Natural killer cell (primary cell): Measurements from ENCODE around the gene FAAP100. TPM values are rescaled to one million over a fixed set of nuclear protein-coding genes. Genes with fewer than 3 reads are reported as not detected.

Source experiments
- ATAC-seq, 3 donors: fragments of 150-1000 bp in 2 of 3; fragments of 200-7000 bp in 1 of 3; cut with Tn5 transposase; 1 replicate in 1 of 3; 2 replicates in 2 of 3; pipeline ENCODE4 v1.10.0; 2021; ENCODE audit warnings: mild to moderate bottlenecking in 2 of 3, moderate library complexity in 2 of 3
- DNase-seq, 2 donors: peaks; one replicate each; pipeline versions ENCODE4 v3.0.0 to v3.0.0-alpha.2; 2013 to 2021; ENCODE audit warnings: mixed read lengths in 1 of 2
- H3K27ac ChIP-seq: one replicate; pipeline ENCODE4 v1.5.1; 2013; ENCODE audit warnings: mild to moderate bottlenecking, low read length
- H3K27me3 ChIP-seq: one replicate; pipeline ENCODE4 v1.6.1; 2013; ENCODE audit warnings: low read length; ENCODE audit not compliant: control insufficient read depth, insufficient read depth
- H3K36me3 ChIP-seq: one replicate; pipeline ENCODE4 v1.6.1; 2013; ENCODE audit warnings: low read length; ENCODE audit not compliant: control insufficient read depth, insufficient read depth
- H3K4me1 ChIP-seq: one replicate; pipeline ENCODE4 v1.6.1; 2013; ENCODE audit warnings: low read length; ENCODE audit not compliant: control insufficient read depth, insufficient read depth
- H3K4me3 ChIP-seq: one replicate; pipeline ENCODE4 v1.5.1; 2013; ENCODE audit warnings: low read length
- H3K9me3 ChIP-seq: one replicate; pipeline ENCODE4 v1.6.1; 2013; ENCODE audit warnings: low read length; ENCODE audit not compliant: control insufficient read depth, insufficient read depth
- H3K27ac Mint-ChIP-seq, 2 donors: one replicate each; pipeline ENCODE4 v1.8.0; 2022; ENCODE audit warnings: mild to moderate bottlenecking in 2 of 2, mixed read lengths in 2 of 2, moderate library complexity in 1 of 2
- H3K27me3 Mint-ChIP-seq, 2 donors: one replicate each; pipeline ENCODE4 v1.8.0; 2022; ENCODE audit warnings: low read depth in 2 of 2, mixed read lengths in 2 of 2
- H3K36me3 Mint-ChIP-seq: one replicate; pipeline ENCODE4 v1.8.0; 2022; ENCODE audit warnings: mixed read lengths
- H3K4me1 Mint-ChIP-seq, 2 donors: one replicate each; pipeline ENCODE4 v1.8.0; 2022; ENCODE audit warnings: mixed read lengths in 2 of 2
- H3K4me3 Mint-ChIP-seq: one replicate; pipeline ENCODE4 v1.8.0; 2022; ENCODE audit warnings: mild to moderate bottlenecking, moderate library complexity, mixed read lengths
- H3K9me3 Mint-ChIP-seq, 2 donors: one replicate each; pipeline ENCODE4 v1.8.0; 2022; ENCODE audit warnings: mixed read lengths in 2 of 2
- CTCF ChIP-seq: fragments of 200-600 bp; IDR thresholded peaks from one replicate; pipeline ENCODE4 v1.8.0; 2022; ENCODE audit warnings: antibody characterized with exemption
- WGBS: methylation state at CpG from one replicate; pipeline ENCODE4 v1.1.7; 2013; ENCODE audit warnings: missing lambda C conversion rate; ENCODE audit not compliant: insufficient coverage; 5-methylcytosine and 5-hydroxymethylcytosine counted together
- intact Hi-C: fragments of 100-400 bp; cut with micrococcal nuclease; formaldehyde crosslinking; loops from one replicate; pipeline ENCODE4 v1.14.2; 2022
- total RNA-seq, 4 donors: library from RNA; stranded (reverse); fragments of 120-200 nt in 1 of 4; gene quantifications; one replicate each; pipeline versions ENCODE4 v1.2.3 to v1.2.4, GENCODE V29; 2013 to 2022

The FAAP100 gene
- total RNA-seq, 3 donors from 2014 or later (not counting 1 experiment from before 2014, with no cell fraction given) = 31.8 to 34.5 (median 33.1) TPM

DNA sequence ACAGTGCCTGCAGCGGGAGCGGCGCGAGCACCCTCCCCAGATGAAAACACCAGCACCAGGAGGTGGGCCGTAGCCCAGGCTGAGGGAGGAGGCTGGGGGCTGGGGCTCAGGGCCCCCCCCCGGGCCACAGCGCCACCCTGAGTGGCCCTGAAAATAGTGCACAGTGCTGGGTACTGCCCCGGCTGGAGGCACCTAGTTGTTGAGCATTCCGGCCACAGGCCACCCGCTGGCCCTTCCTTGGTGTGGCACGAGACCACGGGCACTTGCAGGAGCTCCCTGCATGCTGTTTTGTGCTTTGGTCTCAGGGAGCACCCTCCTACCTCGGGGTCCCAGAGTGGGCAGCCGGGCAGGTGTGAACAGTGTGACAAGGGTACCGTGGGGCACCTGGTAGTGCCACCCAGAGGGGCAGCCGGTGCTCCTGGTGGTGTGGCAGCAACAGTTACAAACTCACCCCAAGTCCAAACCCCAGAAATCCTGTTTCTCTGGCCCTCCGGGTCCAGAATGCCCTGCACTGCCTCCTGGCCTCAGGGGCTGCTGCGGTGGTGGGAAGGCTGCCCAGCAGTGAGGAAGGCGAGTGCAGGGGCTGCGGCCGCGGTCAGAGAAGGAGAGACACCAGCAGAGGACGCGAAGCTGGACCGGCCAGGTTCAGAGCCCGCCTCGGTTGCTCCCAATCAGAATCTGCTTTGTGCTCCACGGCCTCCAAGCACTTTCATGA is 12.0 kb downstream of the FAAP100 start:
- Histone ChIP-seq H3K36me3 (peaks cover 32% of the 10 kb centered on the region), H3K27ac (no peak overlapping the region), H3K9me3 (no peaks in the 10 kb centered on the region), H3K27me3 (peaks cover 16% of the 10 kb centered on the region), H3K4me1 (peaks cover 17% of the 10 kb centered on the region), H3K4me3 (no peak overlapping the region)
- Mint-ChIP-seq H3K4me3 (no peak overlapping the region), H3K36me3 (no peaks in the 10 kb centered on the region), H3K9me3 (no peaks in the 10 kb centered on the region), H3K4me1 (no peaks in the 10 kb centered on the region), H3K27me3 (peaks cover 0 to 15% of the 10 kb centered on the region in 2 donors), H3K27ac (no peak overlapping the region)
- intact Hi-C loops = no loop called here
- TF ChIP-seq CTCF = no peak
- 93% methylated on average over 28 of the region's 28 CpGs for WGBS
- DNase-seq (no peak), ATAC-seq (no peak)

- Mint-ChIP-seq H3K27me3 (peaks cover 0 to 15% of the 10 kb centered on the region in 2 donors), H3K4me3 (no peak overlapping the region), H3K27ac (no peak overlapping the region), H3K36me3 (no peaks in the 10 kb centered on the region), H3K4me1 (no peaks in the 10 kb centered on the region), H3K9me3 (no peaks in the 10 kb centered on the region)
- ATAC-seq = no peak
- 82% methylated on average over 10 of the region's 10 CpGs for WGBS
- peaks cover 19% of the 10 kb centered on the region for H3K27me3 ChIP-seq
- no peaks in the 10 kb centered on the region for H3K9me3 ChIP-seq
- TF ChIP-seq CTCF = no peak
- intact Hi-C loops = no loop called here
- no peak for DNase-seq
- peaks cover 28% of the 10 kb centered on the region for H3K36me3 ChIP-seq
- H3K4me1 ChIP-seq = peaks cover 22% of the 10 kb centered on the region
- H3K27ac ChIP-seq = no peak overlapping the region
- no peak overlapping the region for H3K4me3 ChIP-seq
Measured at GRCh38 chr17:81539571-81539900, 12.6 kb downstream of the FAAP100 start.

- intact Hi-C loops = no loop called here
- Histone ChIP-seq H3K36me3 (peaks cover 24% of the 10 kb centered on the region), H3K27me3 (peaks cover 19% of the 10 kb centered on the region)
Measured at GRCh38 chr17:81538651-81539570, 13.2 kb downstream of the FAAP100 start.

More at GRCh38 chr17:81538651-81539570, 13.2 kb downstream of the FAAP100 start:
- Mint-ChIP-seq H3K9me3 (no peaks in the 10 kb centered on the region), H3K27ac (no peak overlapping the region), H3K4me3 (no peak overlapping the region), H3K27me3 (peaks cover 0 to 15% of the 10 kb centered on the region in 2 donors), H3K36me3 (no peaks in the 10 kb centered on the region), H3K4me1 (peaks cover 0 to 3% of the 10 kb centered on the region in 2 donors)
- Histone ChIP-seq H3K4me1 (peaks cover 28% of the 10 kb centered on the region), H3K9me3 (no peaks in the 10 kb centered on the region), H3K27ac (no peak overlapping the region), H3K4me3 (no peak overlapping the region)
- WGBS = 93% methylated on average over 26 of the region's 26 CpGs
- DNase-seq (no peak), ATAC-seq (no peak)
- no peak for TF ChIP-seq CTCF
